ENCODE results near the gene PAAF1. TPM values are rescaled to one million over a fixed set of nuclear protein-coding genes. Genes with fewer than 3 reads are reported as not detected.

Gene PAAF1
- total RNA-seq, 2 donors from 2014 or later = 31.3 to 74.3 TPM

- no peak overlapping the region for H3K27ac Mint-ChIP-seq
- no peak for TF ChIP-seq CTCF (conservative IDR thresholded peaks at IDR 0.05)
- Histone ChIP-seq H3K9ac (ENCODE audit: extremely low read depth, low read length, poor library complexity, severe bottlenecking) (no peak overlapping the region), H3K9me3 (ENCODE audit: control insufficient read depth, low read length) (no peaks in the 10 kb centered on the region), H3K4me1 (ENCODE audit: control insufficient read depth, insufficient read depth, low read length) (no peaks in the 10 kb centered on the region), H3K27me3 (ENCODE audit: control insufficient read depth, insufficient read depth, low read length, poor library complexity, severe bottlenecking) (no peaks in the 10 kb centered on the region), H3K4me3 (ENCODE audit: low read length) (no peak overlapping the region), H3K27ac (ENCODE audit: low read depth, low read length) (no peak overlapping the region), H3K36me3 (ENCODE audit: control insufficient read depth, insufficient read depth, low read length) (peaks cover 22% of the 10 kb centered on the region)
- H3K27me3 Mint-ChIP-seq (ENCODE audit: insufficient read depth) = no peaks in the 10 kb centered on the region
- peaks cover 54% of the 10 kb centered on the region for H3K36me3 Mint-ChIP-seq (ENCODE audit: low read depth)
- no peak overlapping the region for H3K4me3 Mint-ChIP-seq
- H3K4me1 Mint-ChIP-seq = no peaks in the 10 kb centered on the region
- DNase-seq = no peak
- 95 to 98% methylated on average over 2 of the region's 2 CpGs for WGBS, 2 experiments (ENCODE audit: insufficient coverage in 1 of 2, insufficient read length in 1 of 2)
- no peaks in the 10 kb centered on the region for H3K9me3 Mint-ChIP-seq
Observed at GRCh38 chr11:73859671-73860070, 17.1 kb upstream of the PAAF1 start.

GRCh38 chr11:73860202-73860601 lies 16.6 kb upstream of the PAAF1 start:
- H3K4me1 Mint-ChIP-seq = no peaks in the 10 kb centered on the region
- H3K4me3 Mint-ChIP-seq = no peak overlapping the region
- H3K27ac Mint-ChIP-seq = no peak overlapping the region
- no peak for TF ChIP-seq CTCF (conservative IDR thresholded peaks at IDR 0.05)
- Histone ChIP-seq H3K4me3 (ENCODE audit: low read length) (no peak overlapping the region), H3K36me3 (ENCODE audit: control insufficient read depth, insufficient read depth, low read length) (peaks cover 24% of the 10 kb centered on the region), H3K27ac (ENCODE audit: low read depth, low read length) (no peak overlapping the region), H3K9ac (ENCODE audit: extremely low read depth, low read length, poor library complexity, severe bottlenecking) (no peak overlapping the region), H3K9me3 (ENCODE audit: control insufficient read depth, low read length) (no peaks in the 10 kb centered on the region), H3K27me3 (ENCODE audit: control insufficient read depth, insufficient read depth, low read length, poor library complexity, severe bottlenecking) (no peaks in the 10 kb centered on the region), H3K4me1 (ENCODE audit: control insufficient read depth, insufficient read depth, low read length) (no peaks in the 10 kb centered on the region)
- H3K36me3 Mint-ChIP-seq (ENCODE audit: low read depth) = peaks cover 54% of the 10 kb centered on the region
- no peaks in the 10 kb centered on the region for H3K27me3 Mint-ChIP-seq (ENCODE audit: insufficient read depth)
- 85 to 86% methylated on average over 2 of the region's 2 CpGs for WGBS, 2 experiments (ENCODE audit: insufficient coverage in 1 of 2, insufficient read length in 1 of 2)
- no peak for DNase-seq
- H3K9me3 Mint-ChIP-seq = no peaks in the 10 kb centered on the region

- Mint-ChIP-seq H3K27ac (no peak overlapping the region), H3K4me3 (no peak overlapping the region), H3K9me3 (no peaks in the 10 kb centered on the region), H3K4me1 (no peaks in the 10 kb centered on the region), H3K27me3 (ENCODE audit: insufficient read depth) (no peaks in the 10 kb centered on the region), H3K36me3 (ENCODE audit: low read depth) (peaks cover 54% of the 10 kb centered on the region)
- no peak for DNase-seq
- 85 to 95% methylated on average over 2 to 4 of the region's 4 CpGs for WGBS, 2 experiments (ENCODE audit: insufficient coverage in 1 of 2, insufficient read length in 1 of 2)
- peaks cover 6% of the 10 kb centered on the region for H3K4me1 ChIP-seq (ENCODE audit: control insufficient read depth, insufficient read depth, low read length)
- TF ChIP-seq CTCF (conservative IDR thresholded peaks at IDR 0.05) = no peak
- no peaks in the 10 kb centered on the region for H3K27me3 ChIP-seq (ENCODE audit: control insufficient read depth, insufficient read depth, low read length, poor library complexity, severe bottlenecking)
- H3K9me3 ChIP-seq (ENCODE audit: control insufficient read depth, low read length) = no peaks in the 10 kb centered on the region
- H3K9ac ChIP-seq (ENCODE audit: extremely low read depth, low read length, poor library complexity, severe bottlenecking) = no peak overlapping the region
- H3K36me3 ChIP-seq (ENCODE audit: control insufficient read depth, insufficient read depth, low read length) = peaks cover 26% of the 10 kb centered on the region
- H3K27ac ChIP-seq (ENCODE audit: low read depth, low read length) = no peak overlapping the region
- H3K4me3 ChIP-seq (ENCODE audit: low read length) = no peak overlapping the region
Observed at GRCh38 chr11:73862986-73863385, 13.8 kb upstream of the PAAF1 start.
